ENCODE results near the gene MTF1. TPM values are rescaled to one million over a fixed set of nuclear protein-coding genes. Genes with fewer than 3 reads are reported as not detected.
"Not testable (repeated sequence)": the region's sequence is repeated elsewhere in the genome, so short reads cannot be mapped to it uniquely, and the experiment has no call there.

MTF1 gene
- total and polyA plus RNA-seq, 2 donors (not counting 1 experiment from before 2014, with no cell fraction given): 4.5 to 8.4 TPM

DNA sequence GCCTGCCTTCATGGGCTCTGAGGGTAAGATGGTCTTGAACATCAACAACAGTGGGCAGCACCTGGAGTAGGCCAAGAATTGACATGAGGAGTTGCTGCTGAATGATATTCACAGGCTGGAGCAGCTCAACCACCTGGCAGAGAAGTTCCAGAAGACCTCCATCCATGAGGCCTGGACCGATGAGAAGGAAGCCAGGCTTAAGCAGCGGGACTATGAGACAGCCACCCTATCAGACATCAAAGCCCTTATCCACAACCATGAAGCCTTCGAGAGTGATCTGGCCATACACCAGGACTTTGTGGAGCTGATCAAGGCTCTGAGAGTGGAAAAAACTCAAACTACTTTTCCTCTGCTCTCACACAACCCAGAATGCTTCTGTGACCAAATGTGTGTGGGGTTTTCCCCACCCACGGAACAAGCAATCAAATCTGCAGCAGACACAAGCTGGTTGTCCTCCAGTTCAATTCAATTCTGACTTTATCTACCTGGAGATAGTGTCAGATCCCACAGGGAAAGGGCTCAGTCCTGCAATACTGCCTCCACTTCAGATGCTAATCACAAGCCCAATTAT is 82.4 kb downstream of the MTF1 start:
- no peaks in the 10 kb centered on the region for H4K20me1 ChIP-seq (ENCODE audit: control insufficient read depth, extremely low read depth, insufficient read depth, low read length)
- H2AFZ ChIP-seq (ENCODE audit: low read length): no peak overlapping the region
- no peaks in the 10 kb centered on the region for H3K36me3 ChIP-seq (ENCODE audit: control insufficient read depth, insufficient read depth, low read length)
- no peaks in the 10 kb centered on the region for H3K9me3 ChIP-seq (ENCODE audit: control insufficient read depth, insufficient read depth, low read depth, low read length)
- H3K4me2 ChIP-seq (ENCODE audit: extremely low read depth, insufficient read depth, low read length): no peak overlapping the region
- DNase-seq (ENCODE audit: low read depth in 2 of 2): no peak
- no peak overlapping the region for H3K9ac ChIP-seq (ENCODE audit: insufficient read depth, low read length)
- H3K27me3 ChIP-seq (ENCODE audit: control insufficient read depth, insufficient read depth, low read length): no peaks in the 10 kb centered on the region
- no peaks in the 10 kb centered on the region for H3K4me1 ChIP-seq (ENCODE audit: control insufficient read depth, extremely low read depth, insufficient read depth, low read length)
- no peak overlapping the region for H3K27ac ChIP-seq (ENCODE audit: insufficient read depth, low read length)
- H3K79me2 ChIP-seq (ENCODE audit: control insufficient read depth, insufficient read depth, low read length): no peaks in the 10 kb centered on the region
- TF ChIP-seq, protein P1, sequence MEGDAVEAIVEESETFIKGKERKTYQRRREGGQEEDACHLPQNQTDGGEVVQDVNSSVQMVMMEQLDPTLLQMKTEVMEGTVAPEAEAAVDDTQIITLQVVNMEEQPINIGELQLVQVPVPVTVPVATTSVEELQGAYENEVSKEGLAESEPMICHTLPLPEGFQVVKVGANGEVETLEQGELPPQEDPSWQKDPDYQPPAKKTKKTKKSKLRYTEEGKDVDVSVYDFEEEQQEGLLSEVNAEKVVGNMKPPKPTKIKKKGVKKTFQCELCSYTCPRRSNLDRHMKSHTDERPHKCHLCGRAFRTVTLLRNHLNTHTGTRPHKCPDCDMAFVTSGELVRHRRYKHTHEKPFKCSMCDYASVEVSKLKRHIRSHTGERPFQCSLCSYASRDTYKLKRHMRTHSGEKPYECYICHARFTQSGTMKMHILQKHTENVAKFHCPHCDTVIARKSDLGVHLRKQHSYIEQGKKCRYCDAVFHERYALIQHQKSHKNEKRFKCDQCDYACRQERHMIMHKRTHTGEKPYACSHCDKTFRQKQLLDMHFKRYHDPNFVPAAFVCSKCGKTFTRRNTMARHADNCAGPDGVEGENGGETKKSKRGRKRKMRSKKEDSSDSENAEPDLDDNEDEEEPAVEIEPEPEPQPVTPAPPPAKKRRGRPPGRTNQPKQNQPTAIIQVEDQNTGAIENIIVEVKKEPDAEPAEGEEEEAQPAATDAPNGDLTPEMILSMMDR (conservative IDR thresholded peaks at IDR 0.05 in 1 of 2, IDR thresholded peaks at IDR 0.05 in 1 of 2; ENCODE audit: low read depth in 1 of 2, low read length in 2 of 2): no peak
- no peak for TF ChIP-seq EZH2 (IDR thresholded peaks at IDR 0.05; ENCODE audit: low read length, missing control alignments)
- no peak overlapping the region for H3K4me3 ChIP-seq (replicated peaks in 1 of 4; ENCODE audit: control extremely low read depth in 1 of 4, insufficient read depth in 1 of 4, low read depth in 3 of 4, low read length in 4 of 4)

DNA sequence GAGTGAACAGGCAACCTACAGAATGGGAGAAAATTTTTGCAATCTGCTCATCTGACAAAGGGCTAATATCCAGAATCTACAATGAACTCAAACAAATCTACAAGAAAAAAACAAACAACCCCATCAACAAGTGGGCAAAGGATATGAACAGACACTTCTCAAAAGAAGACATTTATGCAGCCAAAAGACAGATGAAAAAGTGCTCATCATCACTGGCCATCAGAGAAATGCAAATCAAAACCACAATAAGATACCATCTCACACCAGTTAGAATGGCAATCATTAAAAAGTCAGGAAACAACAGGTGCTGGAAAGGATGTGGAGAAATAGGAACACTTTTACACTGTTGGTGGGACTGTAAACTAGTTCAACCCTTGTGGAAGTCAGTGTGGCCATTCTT is 88.0 kb downstream of the MTF1 start:
- not testable (repeated sequence) for DNase-seq (ENCODE audit: low read depth in 2 of 2); H4K20me1 ChIP-seq (ENCODE audit: control insufficient read depth, extremely low read depth, insufficient read depth, low read length); H3K27me3 ChIP-seq (ENCODE audit: control insufficient read depth, insufficient read depth, low read length); H2AFZ ChIP-seq (ENCODE audit: low read length); H3K36me3 ChIP-seq (ENCODE audit: control insufficient read depth, insufficient read depth, low read length); H3K4me1 ChIP-seq (ENCODE audit: control insufficient read depth, extremely low read depth, insufficient read depth, low read length); H3K9ac ChIP-seq (ENCODE audit: insufficient read depth, low read length); H3K27ac ChIP-seq (ENCODE audit: insufficient read depth, low read length); H3K4me3 ChIP-seq (replicated peaks in 1 of 4; ENCODE audit: control extremely low read depth in 1 of 4, insufficient read depth in 1 of 4, low read depth in 3 of 4, low read length in 4 of 4); H3K4me2 ChIP-seq (ENCODE audit: extremely low read depth, insufficient read depth, low read length); H3K9me3 ChIP-seq (ENCODE audit: control insufficient read depth, insufficient read depth, low read depth, low read length); H3K79me2 ChIP-seq (ENCODE audit: control insufficient read depth, insufficient read depth, low read length)

DNA sequence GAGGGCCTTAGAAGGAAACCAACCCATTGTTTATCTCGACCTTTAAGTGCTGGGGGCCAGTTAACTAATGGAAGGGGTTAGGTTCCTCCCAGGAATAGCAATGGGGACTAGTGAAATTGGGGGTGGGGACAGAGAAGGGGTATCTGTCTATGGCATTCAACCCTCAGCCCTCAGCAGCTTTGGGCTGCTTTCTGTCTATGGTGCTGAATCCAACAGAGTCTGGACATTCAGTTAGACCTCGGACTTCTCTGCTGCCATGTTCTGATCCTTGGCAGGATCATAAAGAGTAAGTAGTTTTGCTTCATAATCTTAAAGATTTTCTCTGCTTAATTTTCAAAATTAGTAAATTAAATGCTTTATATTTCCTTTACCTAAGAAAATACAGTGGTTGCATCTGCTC is 91.9 kb downstream of the MTF1 start:
- H3K36me3 ChIP-seq (ENCODE audit: control insufficient read depth, insufficient read depth, low read length): no peaks in the 10 kb centered on the region
- H3K79me2 ChIP-seq (ENCODE audit: control insufficient read depth, insufficient read depth, low read length): no peaks in the 10 kb centered on the region

More for the DNA sequence above, 91.9 kb downstream of the MTF1 start:
- H4K20me1 ChIP-seq (ENCODE audit: control insufficient read depth, extremely low read depth, insufficient read depth, low read length): no peaks in the 10 kb centered on the region
- H3K9ac ChIP-seq (ENCODE audit: insufficient read depth, low read length): no peak overlapping the region
- H2AFZ ChIP-seq (ENCODE audit: low read length): no peak overlapping the region
- TF ChIP-seq, protein P1 (conservative IDR thresholded peaks at IDR 0.05 in 1 of 2, IDR thresholded peaks at IDR 0.05 in 1 of 2; ENCODE audit: low read depth in 1 of 2, low read length in 2 of 2): no peak
- TF ChIP-seq EZH2 (IDR thresholded peaks at IDR 0.05; ENCODE audit: low read length, missing control alignments): no peak
- DNase-seq (ENCODE audit: low read depth in 2 of 2): no peak
- no peak overlapping the region for H3K27ac ChIP-seq (ENCODE audit: insufficient read depth, low read length)
- no peak overlapping the region for H3K4me2 ChIP-seq (ENCODE audit: extremely low read depth, insufficient read depth, low read length)
- H3K4me3 ChIP-seq (replicated peaks in 1 of 4; ENCODE audit: control extremely low read depth in 1 of 4, insufficient read depth in 1 of 4, low read depth in 3 of 4, low read length in 4 of 4): no peak overlapping the region
- peaks cover 20% of the 10 kb centered on the region for H3K27me3 ChIP-seq (ENCODE audit: control insufficient read depth, insufficient read depth, low read length)
- no peaks in the 10 kb centered on the region for H3K4me1 ChIP-seq (ENCODE audit: control insufficient read depth, extremely low read depth, insufficient read depth, low read length)
- H3K9me3 ChIP-seq (ENCODE audit: control insufficient read depth, insufficient read depth, low read depth, low read length): no peaks in the 10 kb centered on the region

Data from fibroblast of lung (primary cell).